GM21515 (cell line): ENCODE measurements around the gene MBD4.
"Not testable (repeated sequence)": the region's sequence is repeated elsewhere in the genome, so short reads cannot be mapped to it uniquely, and the experiment has no call there.

Experiments
- ATAC-seq: cut with Tn5 transposase; IDR thresholded peaks from one replicate; pipeline ENCODE4 v1.9.1; 2021; ENCODE audit not compliant: unreplicated experiment

MBD4 gene

DNA sequence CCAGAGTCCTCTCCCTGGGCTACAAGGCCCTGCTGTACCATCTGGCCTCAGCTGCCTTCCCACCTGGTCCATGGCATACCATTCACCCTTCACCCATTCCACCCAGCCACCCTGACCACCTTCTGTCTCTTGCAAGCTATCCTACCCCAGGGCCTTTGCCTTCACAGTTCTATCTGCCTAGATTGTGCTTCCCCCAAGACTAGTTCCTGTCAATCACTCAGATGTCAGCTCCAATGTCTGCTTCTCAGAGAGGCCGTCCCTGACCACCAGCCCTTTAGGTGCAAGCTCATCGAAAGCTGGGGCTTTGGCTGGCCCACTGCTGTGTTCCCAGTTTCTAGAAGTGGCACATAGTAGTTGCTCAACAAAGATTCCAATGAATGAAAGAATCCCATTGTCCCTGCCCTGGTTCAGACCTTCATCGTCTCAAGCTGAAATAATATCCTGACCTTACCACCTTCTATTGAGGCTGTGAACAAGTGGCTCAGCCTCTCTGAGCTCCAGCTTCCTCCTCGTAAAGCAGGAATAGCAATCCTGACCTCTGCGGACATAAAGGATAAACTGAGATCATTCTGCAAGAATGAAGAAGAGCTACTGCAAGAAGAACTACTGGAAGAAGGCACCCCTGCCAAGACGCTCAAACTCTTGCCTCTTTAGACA lies 27.1 kb downstream of the MBD4 start:
- no peak for ATAC-seq

- ATAC-seq: no peak
Measured at GRCh38 chr3:129410971-129411370, 28.8 kb downstream of the MBD4 start.

DNA sequence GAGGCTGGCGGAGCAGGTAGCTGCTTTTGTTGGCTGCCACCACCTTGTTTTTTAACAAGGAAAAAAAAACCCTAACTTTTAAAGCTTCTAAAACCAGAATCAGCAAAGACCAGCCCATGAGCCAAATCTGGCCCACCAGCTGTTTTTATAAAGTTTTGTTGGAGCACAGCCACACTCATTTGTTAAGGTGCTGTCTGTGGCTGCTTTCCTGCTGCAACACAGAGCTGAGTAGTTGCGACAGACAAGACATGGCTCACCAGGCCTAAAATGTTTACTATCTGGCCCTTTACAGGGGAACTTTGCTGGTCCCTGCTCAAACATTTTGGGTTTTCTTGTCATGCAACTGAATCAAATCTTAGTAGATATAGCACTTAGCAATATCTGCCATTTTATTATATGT lies 30.2 kb downstream of the MBD4 start:
- no peak for ATAC-seq

DNA sequence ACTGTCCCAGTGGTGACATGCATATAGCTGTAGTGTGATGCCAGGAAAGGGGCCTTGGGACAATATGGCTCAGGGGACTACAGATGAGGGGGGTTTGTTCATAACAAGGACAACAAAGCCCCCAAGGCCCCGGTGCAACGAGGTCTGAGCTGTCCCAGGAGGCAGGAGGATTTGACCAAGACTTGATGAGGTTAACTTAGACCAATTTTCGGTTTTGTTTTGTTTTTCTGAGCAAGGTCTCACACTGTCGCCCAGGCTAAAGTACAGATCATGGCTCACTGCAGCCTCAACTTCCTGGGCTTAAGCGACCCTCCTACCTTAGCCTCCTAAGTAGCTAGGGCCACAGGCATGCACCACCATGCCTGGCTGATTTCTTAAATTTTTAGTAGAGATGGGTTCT lies 35.1 kb downstream of the MBD4 start:
- no peak for ATAC-seq

DNA sequence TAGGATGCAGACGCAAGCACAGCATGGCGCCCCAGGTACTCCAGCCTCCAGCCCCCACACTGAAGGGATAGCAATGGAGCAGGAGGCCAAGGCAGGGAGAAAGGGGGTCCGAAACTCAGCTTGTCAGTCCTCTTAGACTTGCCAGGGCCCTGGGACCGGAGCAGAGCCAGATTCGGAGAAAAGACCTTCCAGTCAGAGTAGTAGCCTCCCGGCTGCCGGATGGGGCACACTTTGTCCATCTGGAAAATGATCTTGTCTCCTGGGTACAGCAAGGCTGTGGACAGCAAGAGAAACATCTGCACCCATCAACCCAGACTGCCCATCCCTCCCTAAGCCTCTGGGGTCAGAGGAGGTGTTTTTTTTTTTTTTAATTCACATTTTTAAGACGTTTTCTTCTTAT lies 35.6 kb downstream of the MBD4 start:
- ATAC-seq: no peak

- no peak for ATAC-seq
Measured at GRCh38 chr3:129403450-129403849, 36.3 kb downstream of the MBD4 start.

GRCh38 chr3:129402616-129403015 lies 37.1 kb downstream of the MBD4 start:
- no peak for ATAC-seq

DNA sequence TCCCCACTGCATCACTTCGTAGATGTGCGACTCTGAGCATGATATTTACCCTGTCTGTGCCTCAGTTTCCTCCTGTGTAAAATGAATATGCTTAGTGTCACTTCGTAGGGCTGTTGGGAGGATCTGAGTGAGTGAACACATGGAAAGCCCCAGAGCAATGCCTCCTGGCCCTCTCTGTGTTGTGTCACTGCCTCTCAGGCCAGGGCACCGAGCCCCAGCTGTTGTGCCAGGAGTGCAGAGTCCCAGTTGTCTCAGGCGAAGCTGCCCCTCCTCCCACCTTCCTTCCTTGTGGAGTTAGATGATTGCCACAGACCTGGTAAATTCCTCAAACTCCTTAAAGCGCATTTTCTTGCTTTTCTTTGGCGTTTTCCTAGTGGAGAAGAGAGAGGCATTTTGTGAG lies 37.5 kb downstream of the MBD4 start:
- ATAC-seq: no peak

DNA sequence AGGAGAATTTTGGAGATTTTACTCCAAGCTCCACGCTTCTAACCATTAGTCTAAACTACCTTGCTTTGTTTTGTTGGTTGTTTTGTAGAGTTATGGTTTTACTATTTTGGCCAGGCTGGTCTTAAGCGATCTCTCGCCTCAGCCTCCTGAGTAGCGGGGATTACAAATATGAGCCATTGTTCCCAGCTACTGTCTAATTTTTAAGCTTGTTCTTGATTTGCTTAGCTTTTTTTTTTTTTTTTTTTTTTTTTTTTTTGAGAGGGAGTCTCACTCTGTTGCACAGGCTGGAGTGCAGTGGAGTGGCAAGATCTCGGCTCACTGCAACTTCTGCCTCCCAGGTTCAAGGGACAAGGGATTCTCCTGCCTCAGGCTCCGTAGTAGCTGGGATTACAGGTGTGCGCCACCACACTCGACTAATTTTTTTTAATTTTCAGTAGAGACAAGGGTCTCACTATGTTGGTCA lies 39.8 kb downstream of the MBD4 start:
- ATAC-seq: no peak

DNA sequence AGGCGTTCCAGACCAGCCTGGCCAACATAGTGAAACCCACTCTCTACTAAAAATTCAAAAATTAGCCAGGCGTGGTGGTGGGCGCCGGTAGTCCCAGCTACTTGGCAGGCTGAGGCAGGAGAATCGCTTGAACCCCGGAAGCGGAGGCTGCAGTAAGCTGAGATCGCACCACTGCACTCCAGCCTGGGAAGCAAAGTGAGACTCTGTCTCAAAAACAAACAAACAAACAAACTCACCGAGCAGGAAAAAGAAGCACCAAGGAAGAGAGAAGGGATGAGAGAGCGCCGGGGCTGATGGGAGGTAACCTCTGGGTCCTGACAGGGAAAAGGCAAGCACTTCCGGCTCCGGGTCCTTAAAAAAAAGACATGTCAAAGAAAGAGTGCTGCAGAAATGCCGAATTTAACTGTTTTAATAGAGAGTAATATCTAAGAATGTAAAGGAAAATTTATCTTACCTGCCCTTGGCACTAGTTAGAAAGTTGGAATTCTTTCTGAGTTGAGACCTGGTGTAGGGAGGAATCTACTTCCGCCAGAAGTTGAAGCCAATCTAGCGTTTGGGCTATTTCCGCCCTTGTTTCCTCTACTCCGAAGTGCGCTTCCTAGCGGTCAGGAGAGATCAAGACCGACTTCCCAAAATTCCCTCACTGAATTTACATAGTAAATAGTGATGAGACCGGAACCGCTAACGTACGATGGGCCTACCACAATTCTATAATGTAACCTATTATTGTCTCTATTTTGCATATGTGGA lies 40.4 kb downstream of the MBD4 start:
- ATAC-seq: peak; percentile 75

DNA sequence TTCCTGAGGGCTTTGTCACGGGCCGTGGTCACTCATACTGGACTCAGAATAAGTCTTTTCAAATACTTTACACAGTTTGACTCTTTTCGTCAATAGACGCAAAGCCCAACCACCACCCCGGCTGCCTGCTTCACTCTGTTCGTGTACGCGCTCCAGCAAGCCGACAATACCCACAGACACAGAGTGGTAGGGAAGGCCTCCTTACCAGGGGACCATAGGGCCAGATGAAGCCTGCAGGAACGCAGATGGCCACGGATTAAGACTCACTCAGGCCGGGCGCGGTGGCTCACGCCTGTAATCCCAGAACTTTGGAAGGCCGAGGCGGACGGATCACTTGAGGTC lies 41.0 kb downstream of the MBD4 start:
- ATAC-seq: no peak

DNA sequence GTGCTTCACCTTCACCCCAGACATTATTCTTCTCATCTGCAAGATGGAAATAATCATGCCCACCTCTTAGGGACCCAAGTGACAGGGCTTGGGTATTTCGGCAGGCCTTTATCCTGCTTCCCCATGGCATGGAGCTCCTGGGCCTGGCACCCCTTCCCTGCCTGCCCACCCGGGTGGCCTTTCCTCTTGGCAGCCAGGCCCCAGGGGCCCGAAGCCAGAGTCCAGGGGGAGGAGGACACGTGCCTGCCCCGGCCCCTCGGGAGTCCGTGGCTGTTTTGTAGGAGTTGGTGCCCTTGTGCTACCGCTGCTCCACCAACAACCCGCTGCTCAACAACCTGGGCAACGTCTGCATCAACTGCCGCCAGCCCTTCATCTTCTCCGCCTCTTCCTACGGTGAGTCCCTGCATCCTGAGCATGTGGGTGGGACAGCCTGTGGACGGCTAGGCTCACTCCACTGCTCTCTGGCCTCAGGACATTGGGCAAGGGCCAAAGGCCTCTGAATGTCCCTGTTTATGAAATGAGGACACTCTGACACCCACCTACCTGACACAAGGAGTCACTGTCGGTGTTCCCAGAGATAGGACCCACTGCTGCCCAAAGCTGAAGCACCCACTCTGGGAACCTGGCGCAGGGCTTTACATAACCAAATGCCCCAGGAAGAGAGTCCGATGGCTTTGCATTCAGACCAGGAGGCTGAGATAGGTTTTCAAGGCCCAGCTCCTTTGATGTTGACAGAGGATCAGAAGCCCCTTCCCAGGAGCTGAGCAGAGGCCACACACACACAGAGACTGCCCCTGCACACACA lies 45.8 kb downstream of the MBD4 start:
- not testable (repeated sequence) for ATAC-seq

- ATAC-seq: no peak
Measured at GRCh38 chr3:129393271-129393670, 46.5 kb downstream of the MBD4 start.

- not testable (repeated sequence) for ATAC-seq
Measured at GRCh38 chr3:129392106-129392887, 47.5 kb downstream of the MBD4 start.

DNA sequence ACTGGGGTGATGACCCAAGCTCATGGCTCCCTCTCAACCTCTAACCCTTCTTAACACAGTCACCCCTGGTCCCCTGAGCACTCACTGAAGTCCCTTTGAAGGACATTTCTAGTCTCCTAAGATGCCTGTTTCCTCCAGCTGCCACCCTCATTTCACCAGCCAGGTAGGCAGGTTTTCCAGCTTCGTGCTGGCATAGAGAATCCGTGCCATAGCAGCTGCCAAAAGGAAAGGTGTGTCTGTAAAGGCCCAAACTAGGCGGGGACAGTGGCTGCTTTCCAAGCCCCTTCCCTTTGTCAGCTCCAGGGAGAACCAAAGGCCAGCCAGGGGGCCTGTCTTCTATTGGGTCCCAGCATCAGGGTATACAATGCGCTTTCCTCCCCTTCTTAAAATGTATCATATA lies 48.2 kb downstream of the MBD4 start:
- ATAC-seq: not testable (repeated sequence)

- ATAC-seq: no peak
Measured at GRCh38 chr3:129389572-129389937, 50.2 kb downstream of the MBD4 start.

DNA sequence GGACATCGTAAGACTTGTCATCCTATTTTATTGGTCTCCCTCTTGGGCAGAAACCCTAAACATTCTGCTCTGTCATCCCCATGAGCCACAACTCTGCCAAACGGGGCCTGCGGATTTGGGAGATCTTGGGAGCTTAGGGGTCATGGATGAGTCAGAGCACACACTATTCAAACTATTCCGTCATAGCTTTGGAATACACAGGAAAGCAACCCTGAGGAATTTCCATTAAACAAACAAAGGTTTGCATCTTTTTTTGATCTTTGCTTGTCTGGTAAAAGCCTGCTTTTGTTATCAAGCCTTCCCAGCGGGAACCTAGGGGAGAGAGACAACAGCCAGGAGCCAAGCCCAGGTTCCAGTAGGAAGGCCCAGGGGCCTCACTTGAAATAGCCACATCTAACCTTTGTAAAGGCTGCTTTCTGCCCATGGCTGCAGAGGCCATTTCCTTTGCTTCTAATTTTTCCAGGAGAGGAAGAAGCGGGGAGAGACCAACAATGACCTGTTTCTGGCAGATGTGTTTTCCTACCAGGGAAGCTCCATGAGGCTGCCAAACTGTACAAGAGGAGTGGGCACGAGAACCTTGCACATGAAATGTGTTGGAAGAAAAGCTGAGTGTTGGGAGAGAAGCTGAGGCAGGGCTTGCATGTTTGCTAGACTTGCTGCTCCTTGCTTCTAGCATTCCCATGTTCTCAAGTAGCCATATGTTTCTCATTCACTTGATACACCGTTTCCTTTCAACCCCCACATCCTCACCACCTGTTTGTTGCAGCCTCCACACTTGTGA lies 50.8 kb downstream of the MBD4 start:
- ATAC-seq: not testable (repeated sequence)

- ATAC-seq: no peak
Measured at GRCh38 chr3:129387487-129387886, 52.3 kb downstream of the MBD4 start.

- no peak for ATAC-seq
Measured at GRCh38 chr3:129386984-129387383, 52.8 kb downstream of the MBD4 start.

- not testable (repeated sequence) for ATAC-seq
Measured at GRCh38 chr3:129385507-129385906, 54.2 kb downstream of the MBD4 start.
